ACC112 (cell line): ENCODE measurements around the gene GARIN6.
"Not testable (repeated sequence)": the region's sequence is repeated elsewhere in the genome, so short reads cannot be mapped to it uniquely, and the experiment has no call there.

ENCODE experiments used
- H2AFZ ChIP-seq: fragments of 200-600 bp; sonication (generic); one replicate; pipeline ENCODE4 v1.6.0; 2017; ENCODE audit warnings: antibody characterized with exemption, low read length; ENCODE audit not compliant: unreplicated experiment
- H3K27ac ChIP-seq: fragments of 200-600 bp; sonication (generic); 2 replicates; pipeline ENCODE4 v1.5.1; 2014; ENCODE audit warnings: low read depth, mild to moderate bottlenecking, antibody characterized with exemption, low read length, moderate library complexity
- H3K27me3 ChIP-seq: fragments of 200-600 bp; sonication (generic); 2 replicates; pipeline ENCODE4 v1.6.1; 2014; ENCODE audit warnings: mild to moderate bottlenecking, antibody characterized with exemption, low read length, moderate library complexity, mixed read lengths; ENCODE audit not compliant: insufficient read depth
- H3K36me3 ChIP-seq: fragments of 200-600 bp; sonication (generic); 2 replicates; pipeline ENCODE4 v1.6.1; 2016; ENCODE audit warnings: mild to moderate bottlenecking, antibody characterized with exemption, low read length, moderate library complexity, mixed read lengths; ENCODE audit not compliant: insufficient read depth
- H3K4me1 ChIP-seq: fragments of 200-600 bp; sonication (generic); one replicate; pipeline ENCODE4 v1.6.1; 2016; ENCODE audit warnings: low read length, mixed read lengths; ENCODE audit not compliant: insufficient read depth, unreplicated experiment, control insufficient read depth
- H3K4me3 ChIP-seq: fragments of 200-600 bp; sonication (generic); 2 replicates; pipeline ENCODE4 v1.5.1; 2014; ENCODE audit warnings: mild to moderate bottlenecking, low read depth, low read length
- H3K79me2 ChIP-seq: fragments of 200-600 bp; sonication (generic); one replicate; pipeline ENCODE4 v1.6.0; 2016; ENCODE audit warnings: low read length; ENCODE audit not compliant: control insufficient read depth, unreplicated experiment, insufficient read depth

The GARIN6 gene

DNA sequence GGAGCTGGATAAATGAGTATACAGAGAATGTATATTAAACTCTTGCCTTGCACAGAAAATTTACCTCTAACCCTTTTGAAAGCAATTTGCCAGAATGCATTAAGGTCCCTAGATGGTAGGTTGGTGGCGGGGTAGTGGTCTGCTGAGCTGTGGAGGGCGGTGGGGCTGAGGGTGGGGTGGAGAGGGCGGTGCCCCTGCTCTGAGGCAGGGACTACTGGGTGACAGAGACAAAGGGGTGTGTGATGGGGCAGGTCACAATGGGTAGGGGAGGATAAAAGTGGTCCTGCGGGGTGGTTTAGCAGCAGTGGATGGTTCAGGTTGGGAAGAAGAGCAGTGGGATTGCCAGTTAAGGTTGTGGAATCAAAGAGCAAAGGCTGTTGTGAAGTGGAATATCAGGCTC, at the start of gene GARIN6:
Gene GARIN6, plus strand, starts transcription at position 301 of the 400 bp plus-strand sequence. CDS start 422 bp downstream, outside the sequence.
- no peak within 1 kb of the TSS for H3K4me3 ChIP-seq
- H3K4me1 ChIP-seq = no peaks in the 10 kb centered on the region
- H3K27me3 ChIP-seq = no peaks in the 10 kb centered on the region
- H2AFZ ChIP-seq = no peak within 1 kb of the TSS
- H3K27ac ChIP-seq = no peak within 1 kb of the TSS
- H3K36me3 ChIP-seq = no peaks in the 10 kb centered on the region
- no peaks in the 10 kb centered on the region for H3K79me2 ChIP-seq

DNA sequence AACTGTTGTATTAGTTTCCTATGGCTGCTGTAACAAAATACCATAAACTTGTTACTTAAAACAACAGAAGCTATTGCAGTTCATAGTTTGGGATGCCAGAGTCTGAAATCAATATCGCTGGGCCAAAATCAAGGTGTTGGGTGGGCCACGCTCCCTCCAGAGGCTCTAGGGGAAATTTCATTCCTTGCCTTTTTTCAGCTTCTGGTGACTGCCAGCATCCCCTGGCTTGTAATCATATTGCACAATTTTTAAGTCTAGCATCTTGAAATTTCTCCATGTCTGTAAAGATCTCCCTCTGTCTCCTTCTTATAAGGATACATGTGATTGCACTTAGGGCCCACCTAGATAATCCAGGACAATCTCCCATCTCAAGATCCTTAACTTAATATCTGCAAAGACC, 48.8 kb upstream of the GARIN6 start:
- Histone ChIP-seq H3K27me3 (no peaks in the 10 kb centered on the region), H3K36me3 (no peaks in the 10 kb centered on the region), H3K4me1 (no peaks in the 10 kb centered on the region), H3K4me3 (no peak overlapping the region), H3K27ac (no peak overlapping the region), H2AFZ (no peak overlapping the region), H3K79me2 (no peaks in the 10 kb centered on the region)

DNA sequence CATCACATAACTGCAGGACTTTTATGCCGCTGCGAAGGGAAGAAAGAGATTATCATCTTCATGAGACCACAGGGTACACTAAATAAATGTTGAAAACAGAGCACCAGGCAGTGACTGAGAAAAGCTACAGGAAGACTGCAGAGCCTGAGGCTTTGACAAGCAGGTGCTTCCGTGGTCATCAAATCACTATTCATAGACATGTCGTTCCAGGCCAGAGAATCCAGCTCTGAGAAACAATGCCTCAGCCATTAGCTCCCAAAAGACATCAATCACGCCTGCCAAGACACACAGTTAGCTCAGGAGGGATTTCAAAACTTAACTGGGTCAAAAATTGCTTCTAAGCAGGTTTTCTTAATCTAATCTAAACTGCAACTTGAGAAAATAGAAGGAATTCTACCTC, 47.2 kb upstream of the GARIN6 start:
- Histone ChIP-seq H2AFZ (no peak overlapping the region), H3K79me2 (no peaks in the 10 kb centered on the region), H3K4me3 (no peak overlapping the region), H3K27ac (no peak overlapping the region), H3K27me3 (no peaks in the 10 kb centered on the region), H3K4me1 (no peaks in the 10 kb centered on the region), H3K36me3 (no peaks in the 10 kb centered on the region)

DNA sequence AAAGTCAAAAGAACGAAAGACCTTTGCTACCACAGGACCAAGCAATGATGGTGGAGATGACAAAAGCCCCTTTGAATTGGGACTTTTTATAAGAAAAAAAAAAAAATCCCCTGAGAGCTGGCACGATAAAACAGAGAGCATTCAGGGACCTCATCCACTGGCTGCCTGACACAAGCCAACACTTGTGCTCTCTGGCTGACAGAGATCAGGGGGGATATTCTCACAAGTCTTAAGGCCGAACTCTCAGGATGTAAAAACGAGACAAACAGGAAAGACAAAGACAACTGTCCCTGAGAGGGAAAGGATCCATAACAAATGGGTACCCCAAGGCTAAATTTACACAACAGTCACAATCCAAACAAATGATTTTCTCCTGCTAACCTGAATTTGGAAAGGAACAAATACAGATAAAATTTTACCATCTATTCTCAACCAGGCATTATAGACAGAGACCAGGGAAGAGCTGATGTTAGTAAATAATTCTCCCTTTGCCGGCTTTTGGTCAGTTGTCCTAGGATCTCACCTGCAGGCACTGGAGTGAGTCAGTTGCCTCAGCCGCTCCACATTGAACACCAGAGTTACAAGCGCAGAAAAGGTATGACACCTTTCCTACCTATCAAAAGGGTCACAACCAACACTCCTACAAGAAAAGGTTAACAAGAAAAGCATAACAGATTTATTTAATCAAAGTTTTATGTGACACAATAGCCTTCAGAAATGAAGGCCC, 37.9 kb upstream of the GARIN6 start:
- H3K4me1 ChIP-seq = no peaks in the 10 kb centered on the region
- no peak overlapping the region for H3K27ac ChIP-seq
- no peak overlapping the region for H2AFZ ChIP-seq
- H3K79me2 ChIP-seq = no peaks in the 10 kb centered on the region
- H3K4me3 ChIP-seq = no peak overlapping the region
- no peaks in the 10 kb centered on the region for H3K36me3 ChIP-seq
- no peaks in the 10 kb centered on the region for H3K27me3 ChIP-seq

DNA sequence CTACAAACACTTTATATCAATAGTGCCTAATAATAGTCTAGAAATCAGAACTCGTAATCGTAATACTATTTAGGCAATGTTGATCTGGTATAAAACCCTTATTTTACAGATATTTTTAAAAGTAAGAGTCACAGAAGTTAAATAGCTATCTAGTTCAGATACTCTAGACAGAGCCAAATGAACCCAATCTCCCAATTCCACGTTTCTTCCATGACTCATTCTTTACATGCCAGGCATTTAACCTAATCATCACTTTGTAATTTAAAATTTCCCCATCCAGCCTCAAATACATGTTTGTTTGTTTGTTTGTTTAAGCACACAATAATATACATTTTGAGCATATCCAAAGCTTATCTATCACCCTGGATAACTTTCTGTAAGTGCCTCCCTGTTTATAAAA, 36.4 kb upstream of the GARIN6 start:
- Histone ChIP-seq H3K79me2 (no peaks in the 10 kb centered on the region), H3K27me3 (no peaks in the 10 kb centered on the region), H3K36me3 (no peaks in the 10 kb centered on the region), H2AFZ (no peak overlapping the region), H3K4me1 (no peaks in the 10 kb centered on the region), H3K4me3 (no peak overlapping the region), H3K27ac (no peak overlapping the region)

DNA sequence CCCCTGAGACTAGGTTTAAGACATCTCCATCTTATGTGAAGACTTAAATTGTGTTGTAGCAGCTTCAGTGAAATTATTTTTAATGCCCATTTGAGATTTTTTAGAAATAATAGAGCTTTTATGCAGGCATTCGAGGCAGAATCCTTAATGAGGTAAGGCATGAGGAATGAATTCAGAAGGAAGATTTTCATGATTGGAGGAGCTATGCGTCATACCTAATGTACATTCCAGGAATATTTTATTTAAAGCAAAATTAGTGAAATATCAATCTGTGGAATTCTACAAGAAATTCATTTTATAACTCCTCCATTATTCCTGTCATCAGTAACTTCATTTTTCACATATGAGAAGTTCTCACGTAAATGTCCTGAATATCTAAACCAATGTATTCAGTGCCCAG, 36.0 kb upstream of the GARIN6 start:
- H3K79me2 ChIP-seq = no peaks in the 10 kb centered on the region
- no peaks in the 10 kb centered on the region for H3K4me1 ChIP-seq
- H3K27me3 ChIP-seq = no peaks in the 10 kb centered on the region
- H3K36me3 ChIP-seq = no peaks in the 10 kb centered on the region
- H3K4me3 ChIP-seq = no peak overlapping the region
- H2AFZ ChIP-seq = no peak overlapping the region
- H3K27ac ChIP-seq = no peak overlapping the region

DNA sequence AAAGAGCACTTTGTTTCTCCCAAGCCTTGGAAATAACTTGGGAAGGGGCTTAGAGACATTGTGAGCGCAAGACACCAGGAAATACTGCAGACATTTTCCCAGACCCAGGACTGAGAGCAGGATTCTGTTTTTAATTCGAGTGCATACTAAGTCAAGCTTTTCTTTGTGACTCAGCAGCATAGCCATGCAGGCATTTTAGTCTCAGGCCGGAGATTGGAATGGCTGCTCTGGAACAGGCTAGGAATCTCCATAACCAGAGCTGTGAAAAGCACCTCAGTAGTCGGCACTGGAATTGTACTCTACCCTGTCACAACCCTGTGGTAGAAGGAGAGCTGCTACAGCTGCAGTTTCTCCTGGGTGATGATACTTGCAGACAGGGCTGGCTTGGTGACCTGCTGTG, 28.9 kb upstream of the GARIN6 start:
- no peaks in the 10 kb centered on the region for H3K79me2 ChIP-seq
- no peaks in the 10 kb centered on the region for H3K36me3 ChIP-seq
- no peaks in the 10 kb centered on the region for H3K4me1 ChIP-seq
- no peak overlapping the region for H2AFZ ChIP-seq
- no peak overlapping the region for H3K27ac ChIP-seq
- no peaks in the 10 kb centered on the region for H3K27me3 ChIP-seq
- no peak overlapping the region for H3K4me3 ChIP-seq

DNA sequence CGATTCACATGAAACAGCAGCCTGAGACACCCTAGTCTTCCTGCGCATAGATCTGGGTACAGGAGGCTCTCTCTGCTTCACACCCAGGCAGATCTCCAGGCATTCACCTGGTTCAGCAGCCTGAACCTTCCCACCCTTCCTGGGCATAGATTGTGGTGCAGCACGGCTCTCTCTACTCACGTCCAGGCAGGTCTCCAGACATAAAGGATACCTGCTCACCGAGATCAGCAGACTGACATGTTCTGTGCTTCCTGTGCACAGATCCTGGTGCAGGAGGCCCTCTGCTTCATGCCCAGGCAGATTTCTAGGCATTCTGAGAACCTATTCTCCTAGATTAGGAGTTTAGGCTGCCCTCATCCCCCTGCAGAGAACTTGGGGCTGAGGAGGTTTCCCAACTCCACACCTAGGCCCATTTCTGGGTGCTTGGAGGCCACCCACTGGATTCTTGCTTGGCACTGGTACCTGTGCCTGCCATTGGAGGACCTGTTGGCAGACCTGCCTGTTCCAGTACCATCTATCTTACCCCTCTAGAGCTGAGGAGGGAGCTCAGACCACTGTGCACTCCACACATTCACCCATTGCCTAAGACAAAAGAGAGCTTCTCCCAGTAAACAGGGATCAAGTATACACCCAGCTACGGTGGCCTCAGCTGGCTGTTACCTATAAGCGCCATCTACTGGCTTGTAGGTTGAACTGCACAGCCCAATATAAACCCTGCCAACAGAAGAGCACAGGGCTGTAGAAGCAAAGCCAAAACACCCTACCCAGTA, 28.0 kb upstream of the GARIN6 start:
- no peak overlapping the region for H2AFZ ChIP-seq
- H3K4me3 ChIP-seq = no peak overlapping the region
- no peak overlapping the region for H3K27ac ChIP-seq

DNA sequence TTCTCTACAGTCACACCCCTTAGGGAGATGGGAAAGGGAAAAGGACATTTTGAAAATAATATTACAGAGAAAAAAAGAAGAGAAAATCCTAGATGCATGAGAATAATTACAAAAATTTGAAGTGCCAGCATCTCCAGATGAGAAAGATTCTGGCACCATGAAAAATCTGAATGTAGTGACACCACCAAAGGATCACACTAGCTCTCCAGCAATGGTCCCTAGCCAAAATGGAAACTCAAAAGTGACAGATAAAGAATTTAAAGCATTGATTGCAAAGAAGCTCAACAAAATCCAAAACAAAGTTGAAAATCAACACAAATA, 27.4 kb upstream of the GARIN6 start:
- Histone ChIP-seq H3K36me3 (no peaks in the 10 kb centered on the region), H3K79me2 (no peaks in the 10 kb centered on the region), H3K4me3 (no peak overlapping the region), H3K27me3 (no peaks in the 10 kb centered on the region), H3K4me1 (no peaks in the 10 kb centered on the region), H2AFZ (no peak overlapping the region), H3K27ac (no peak overlapping the region)

More for the DNA sequence above, 28.0 kb upstream of the GARIN6 start:
- Histone ChIP-seq H3K36me3 (no peaks in the 10 kb centered on the region), H3K4me1 (no peaks in the 10 kb centered on the region), H3K27me3 (no peaks in the 10 kb centered on the region), H3K79me2 (no peaks in the 10 kb centered on the region)

DNA sequence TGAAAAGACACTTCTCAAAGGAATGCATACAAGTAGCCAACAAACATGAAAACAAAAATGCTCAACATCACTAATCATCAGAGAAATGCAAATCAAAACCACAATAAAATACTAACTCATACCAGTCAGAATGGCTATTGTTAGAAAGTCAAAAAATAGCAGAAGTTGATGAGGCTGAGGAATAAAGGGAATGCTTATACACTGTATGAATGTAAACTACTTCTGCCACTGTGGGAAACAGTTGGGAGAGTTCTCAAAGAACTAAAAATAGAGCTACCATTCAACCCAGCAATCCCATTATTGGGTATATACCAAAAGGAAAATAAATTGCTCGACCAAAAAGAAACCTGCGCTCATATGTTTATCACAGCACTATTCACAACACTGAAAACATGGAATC, 23.0 kb upstream of the GARIN6 start:
- H3K36me3 ChIP-seq = not testable (repeated sequence)

DNA sequence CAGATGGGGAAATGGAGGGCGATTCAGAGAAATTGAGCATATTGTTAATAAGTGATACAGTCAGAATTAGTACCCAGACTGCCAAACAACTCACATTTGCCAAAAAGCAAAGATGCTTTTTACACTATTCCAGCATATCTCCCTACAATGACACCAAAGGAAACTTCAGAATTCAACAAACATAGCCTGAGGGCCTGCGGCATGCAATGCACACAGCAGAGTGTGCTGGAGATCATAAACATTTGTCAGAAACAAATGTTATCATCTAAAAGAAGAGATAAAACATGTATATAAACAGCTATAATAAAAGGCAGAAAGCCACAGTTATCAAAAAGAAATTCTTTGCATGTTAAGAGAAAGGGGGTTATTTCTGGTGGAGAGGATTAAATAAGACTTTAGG, 20.1 kb upstream of the GARIN6 start:
- no peaks in the 10 kb centered on the region for H3K27me3 ChIP-seq
- H3K4me1 ChIP-seq = no peaks in the 10 kb centered on the region
- no peak overlapping the region for H2AFZ ChIP-seq
- no peaks in the 10 kb centered on the region for H3K79me2 ChIP-seq
- no peak overlapping the region for H3K27ac ChIP-seq
- H3K4me3 ChIP-seq = no peak overlapping the region
- no peaks in the 10 kb centered on the region for H3K36me3 ChIP-seq

More for the DNA sequence above, 23.0 kb upstream of the GARIN6 start:
- H2AFZ ChIP-seq, H3K4me3 ChIP-seq, H3K27ac ChIP-seq, H3K79me2 ChIP-seq, H3K27me3 ChIP-seq, H3K4me1 ChIP-seq: not testable (repeated sequence)
